Ovary (tissue), 9 donors: Measurements from ENCODE around the gene ME1. TPM values are rescaled to one million over a fixed set of nuclear protein-coding genes. Genes with fewer than 3 reads are reported as not detected.

Source experiments
- DNase-seq, 5 donors: peaks; one replicate each; pipeline ENCODE4 v3.0.0-alpha.2; 2019 to 2020
- H3K27ac ChIP-seq, 2 donors: fragments of 200-600 bp; one replicate each; pipeline versions ENCODE4 v1.5.1 to v1.8.0; 2019 to 2022
- H3K27me3 ChIP-seq: fragments of 200-600 bp; one replicate; pipeline ENCODE4 v1.8.0; 2022
- H3K36me3 ChIP-seq: fragments of 200-600 bp; sonication (generic); one replicate; pipeline ENCODE4 v1.5.1; 2019
- H3K4me1 ChIP-seq: one replicate; pipeline ENCODE4 v1.8.1; 2013; ENCODE audit warnings: mild to moderate bottlenecking, moderate library complexity; ENCODE audit not compliant: insufficient read depth
- H3K4me3 ChIP-seq: fragments of 200-600 bp; sonication (generic); one replicate; pipeline ENCODE4 v1.5.1; 2017
- H3K9me3 ChIP-seq, 2 donors: fragments of 200-600 bp in 1 of 2; sonication (generic) in 1 of 2; one replicate each; pipeline versions ENCODE4 v1.5.1 to v1.8.1; 2013 to 2019; ENCODE audit warnings: mild to moderate bottlenecking in 1 of 2, moderate library complexity in 1 of 2
- CTCF ChIP-seq, 3 donors: fragments of 450-650 bp in 2 of 3; fragments of 200-600 bp in 1 of 3; IDR thresholded peaks; one replicate each; pipeline versions ENCODE4 v1.5.1 to v1.8.0; 2016 to 2022; ENCODE audit warnings: antibody characterized with exemption in 3 of 3, mild to moderate bottlenecking in 1 of 3
- EP300 ChIP-seq: sonication (generic); formaldehyde crosslinking; IDR thresholded peaks from one replicate; pipeline ENCODE4 v1.6.1; 2017; ENCODE audit warnings: antibody characterized with exemption
- POLR2A ChIP-seq: fragments of 450-650 bp; IDR thresholded peaks from one replicate; pipeline ENCODE4 v1.6.1; 2017; ENCODE audit warnings: antibody characterized with exemption, mild to moderate bottlenecking, moderate library complexity
- WGBS, 3 donors: extraction: QIAGEN DNeasy Blood & Tissue Kit in 1 of 3; methylation state at CpG; one replicate each; pipeline versions ENCODE4 v1.1.5 to v1.1.7; 2013 to 2017; 5-methylcytosine and 5-hydroxymethylcytosine counted together
- intact Hi-C, 4 donors: fragments of 100-400 bp; cut with DNase I; formaldehyde crosslinking; loops; one replicate each; pipeline versions ENCODE4 v1.11.0 to v1.15.1; 2022 to 2023
- polyA plus RNA-seq, 2 donors: library from polyadenylated mRNA; stranded (reverse); fragments of 200-250 nt in 1 of 2; fragments of 350-450 nt in 1 of 2; fragmentation: Illumina TruSeq in 1 of 2; extraction: RNeasy Lipid Tissue Mini Kit (QIAGEN cat#74804) in 1 of 2; gene quantifications; one replicate each; pipeline ENCODE4 v1.2.3, GENCODE V29; 2013 to 2014
- total RNA-seq, 7 donors: library from RNA; depleted of rRNA in 2 of 7; stranded (reverse); fragments of >200 nt in 2 of 7; fragmentation: NEBNext Ultra II Directional in 3 of 7; extraction: Animal tissue kit (Norgen Biotek cat#: 25700) in 3 of 7; gene quantifications; one replicate each; pipeline versions ENCODE4 v1.1.0 to v1.2.4, GENCODE V29; 2016 to 2023
- donor health status: DM: no; HTN: no; CAD: no; lungs with moderate emphysema.
- donor health status: DM: no; HTN: no; CAD: no.
- donor health status: Bipolar disorder and iron deficiency.
- donor health status: DM: yes; HTN: yes; CAD: no.
- donor health status: DM: no; HTN: no; CAD: no.
- donor health status: DM: yes; HTN: yes; CAD: no.

ME1 gene
- total and polyA plus RNA-seq, 9 donors, result 7.5 to 19.6 (median 14.9) TPM

GRCh38 chr6:83167726-83168278 is 263.0 kb downstream of the ME1 start:
- Histone ChIP-seq H3K4me3 (no peak overlapping the region), H3K4me1 (no peaks in the 10 kb centered on the region), H3K27ac (no peak overlapping the region), H3K9me3 (no peaks in the 10 kb centered on the region), H3K36me3 (no peaks in the 10 kb centered on the region), H3K27me3 (no peaks in the 10 kb centered on the region)
- WGBS, 3 donors, result 95 to 96% (median 96%) methylated on average over 5 of the region's 5 CpGs
- TF ChIP-seq CTCF (IDR thresholded peaks at IDR 0.05) (no peak), POLR2A (no peak), EP300 (no peak)
- no peak for DNase-seq
- intact Hi-C loops, result no loop called here

Other genes starting within 250 kb of the ME1 start
- 10 to 100 TPM; 22.4 to 48.5 (median 39.9) TPM for gene PGM3, start 237.8 kb downstream of the ME1 start, total RNA-seq
- 10 to 100 TPM; 12.1 to 16.8 TPM for gene PGM3, start 237.8 kb downstream of the ME1 start, polyA plus RNA-seq
- 1 to 10 TPM; 2.8 to 5.3 (median 4.3) TPM for gene RWDD2A, start 237.7 kb downstream of the ME1 start, total RNA-seq
- gene RWDD2A, start 237.7 kb downstream of the ME1 start, polyA plus RNA-seq, result 1 to 10 TPM; 4.4 to 5.2 TPM
- gene PRSS35, start 81.5 kb upstream of the ME1 start, total RNA-seq, result 1 to 10 TPM; 2.4 to 8.3 (median 5.8) TPM
- gene PRSS35, start 81.5 kb upstream of the ME1 start, polyA plus RNA-seq, result 10 to 100 TPM in 1 of 2 donors, 1 to 10 TPM in 1; 6.8 to 11.3 TPM